Loucy (cell line): Measurements from ENCODE around the gene SMIM22.

Source experiments
- H2AFZ ChIP-seq: fragments of 200-600 bp; sonication (generic); 2 replicates; pipeline ENCODE4 v1.6.0; 2016; ENCODE audit warnings: antibody characterized with exemption, mild to moderate bottlenecking, low read length, moderate library complexity
- H3F3A ChIP-seq: fragments of 200-600 bp; 2 replicates; pipeline ENCODE4 v1.6.0; 2016; ENCODE audit warnings: antibody characterized with exemption, low read depth, mild to moderate bottlenecking
- H3K27me3 ChIP-seq: fragments of 200-600 bp; sonication (generic); 2 replicates; pipeline ENCODE4 v1.6.1; 2014; ENCODE audit warnings: low read length, mild to moderate bottlenecking; ENCODE audit not compliant: insufficient read depth, poor library complexity, severe bottlenecking
- H3K36me3 ChIP-seq: fragments of 200-600 bp; sonication (generic); 2 replicates; pipeline ENCODE4 v1.6.1; 2016; ENCODE audit warnings: low read length; ENCODE audit not compliant: insufficient read depth
- H3K4me1 ChIP-seq: fragments of 200-600 bp; sonication (generic); 2 replicates; pipeline ENCODE4 v1.5.1; 2014; ENCODE audit warnings: low read length, mild to moderate bottlenecking; ENCODE audit not compliant: insufficient read depth, poor library complexity, severe bottlenecking
- H3K4me2 ChIP-seq: fragments of 200-600 bp; sonication (generic); 2 replicates; pipeline ENCODE4 v1.6.0; 2014; ENCODE audit warnings: antibody characterized with exemption, low read length, low read depth, mild to moderate bottlenecking; ENCODE audit not compliant: poor library complexity, severe bottlenecking
- H3K4me3 ChIP-seq: fragments of 200-600 bp; sonication (generic); 2 replicates; pipeline ENCODE4 v1.5.1; 2014; ENCODE audit warnings: low read length, mild to moderate bottlenecking, mixed read lengths; ENCODE audit not compliant: poor library complexity, severe bottlenecking
- H3K79me2 ChIP-seq: fragments of 200-600 bp; sonication (generic); 2 replicates; pipeline ENCODE4 v1.6.1; 2014; ENCODE audit warnings: low read length; ENCODE audit not compliant: insufficient read depth
- H3K9ac ChIP-seq: fragments of 200-600 bp; sonication (generic); 2 replicates; pipeline ENCODE4 v1.6.0; 2014; ENCODE audit warnings: mild to moderate bottlenecking, low read depth, low read length, moderate library complexity; ENCODE audit not compliant: poor library complexity, severe bottlenecking
- H3K9me2 ChIP-seq: fragments of 200-600 bp; sonication (generic); replicated peaks from 2 replicates; pipeline ENCODE4 v1.6.1; 2016; ENCODE audit warnings: low read depth, low read length, mixed read lengths
- H3K9me3 ChIP-seq: fragments of 200-600 bp; sonication (generic); 2 replicates; pipeline ENCODE4 v1.6.1; 2014; ENCODE audit warnings: mild to moderate bottlenecking, antibody characterized with exemption, low read length, low read depth; ENCODE audit not compliant: insufficient read depth
- H4K20me1 ChIP-seq: fragments of 200-600 bp; sonication (generic); 2 replicates; pipeline ENCODE4 v1.6.0; 2014; ENCODE audit warnings: antibody characterized with exemption, low read length, mild to moderate bottlenecking; ENCODE audit not compliant: insufficient read depth, poor library complexity, severe bottlenecking
- EZH2phosphoT487 ChIP-seq: fragments of 200-600 bp; IDR thresholded peaks from 2 replicates; pipeline ENCODE4 v1.6.1; 2018; ENCODE audit warnings: antibody characterized with exemption, mild to moderate bottlenecking, moderate library complexity, borderline replicate concordance
- TF ChIP-seq, protein P1 (sequence below): fragments of 200-600 bp; sonication (generic); conservative IDR thresholded peaks from 2 replicates; pipeline ENCODE4 v1.5.1; 2014; ENCODE audit warnings: mild to moderate bottlenecking, antibody characterized with exemption, low read length

The SMIM22 gene

DNA sequence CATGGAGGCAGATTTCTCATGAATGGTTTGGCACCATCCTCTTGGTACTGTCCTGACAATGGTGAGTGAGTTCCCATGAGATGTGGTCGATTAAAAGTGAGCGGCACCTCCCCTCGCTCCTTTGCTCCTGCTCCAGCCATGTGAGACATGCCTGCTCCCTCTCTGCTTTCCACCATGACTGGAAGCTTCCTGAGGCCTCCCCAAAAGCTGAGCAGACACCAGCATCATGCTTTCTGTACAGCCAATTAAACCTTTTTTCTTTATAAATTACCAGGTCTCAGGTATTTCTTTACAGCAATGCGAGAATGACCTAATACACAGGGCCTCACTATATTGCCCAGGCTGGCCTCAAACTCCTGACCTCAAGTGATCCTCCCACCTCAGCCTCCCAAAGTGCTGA lies 40.3 kb upstream of the SMIM22 start:
- Histone ChIP-seq H3K9me3 (no peaks in the 10 kb centered on the region), H3K79me2 (no peaks in the 10 kb centered on the region), H3F3A (no peaks in the 10 kb centered on the region), H3K9ac (no peak overlapping the region), H2AFZ (no peak overlapping the region), H3K36me3 (peaks cover 5% of the 10 kb centered on the region; the same call in 1 of the 2 replicates), H3K4me3 (no peak overlapping the region), H3K9me2 (no peaks in the 10 kb centered on the region), H3K27me3 (no peaks in the 10 kb centered on the region), H4K20me1 (no peaks in the 10 kb centered on the region), H3K4me2 (no peak overlapping the region), H3K4me1 (no peaks in the 10 kb centered on the region)
- no peak for TF ChIP-seq EZH2phosphoT487
- TF ChIP-seq, protein P1, sequence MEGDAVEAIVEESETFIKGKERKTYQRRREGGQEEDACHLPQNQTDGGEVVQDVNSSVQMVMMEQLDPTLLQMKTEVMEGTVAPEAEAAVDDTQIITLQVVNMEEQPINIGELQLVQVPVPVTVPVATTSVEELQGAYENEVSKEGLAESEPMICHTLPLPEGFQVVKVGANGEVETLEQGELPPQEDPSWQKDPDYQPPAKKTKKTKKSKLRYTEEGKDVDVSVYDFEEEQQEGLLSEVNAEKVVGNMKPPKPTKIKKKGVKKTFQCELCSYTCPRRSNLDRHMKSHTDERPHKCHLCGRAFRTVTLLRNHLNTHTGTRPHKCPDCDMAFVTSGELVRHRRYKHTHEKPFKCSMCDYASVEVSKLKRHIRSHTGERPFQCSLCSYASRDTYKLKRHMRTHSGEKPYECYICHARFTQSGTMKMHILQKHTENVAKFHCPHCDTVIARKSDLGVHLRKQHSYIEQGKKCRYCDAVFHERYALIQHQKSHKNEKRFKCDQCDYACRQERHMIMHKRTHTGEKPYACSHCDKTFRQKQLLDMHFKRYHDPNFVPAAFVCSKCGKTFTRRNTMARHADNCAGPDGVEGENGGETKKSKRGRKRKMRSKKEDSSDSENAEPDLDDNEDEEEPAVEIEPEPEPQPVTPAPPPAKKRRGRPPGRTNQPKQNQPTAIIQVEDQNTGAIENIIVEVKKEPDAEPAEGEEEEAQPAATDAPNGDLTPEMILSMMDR = no peak

DNA sequence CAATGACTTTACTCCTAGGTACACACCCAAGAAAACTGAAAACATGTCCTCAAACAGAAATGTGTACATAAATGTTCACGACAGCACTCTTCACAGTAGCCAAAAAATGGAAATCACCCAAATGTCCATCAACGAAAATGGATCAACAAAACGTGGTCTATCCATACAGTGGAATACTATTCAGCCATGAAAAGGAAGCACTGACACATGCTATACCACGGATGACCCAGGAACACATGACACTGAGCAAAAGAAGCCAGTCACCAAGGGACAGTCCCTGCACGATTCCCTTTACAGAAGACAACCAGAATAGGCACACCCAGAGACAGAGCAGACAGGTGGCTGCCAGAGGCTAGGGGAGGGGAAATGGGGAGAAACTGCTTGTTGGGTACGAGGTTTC lies 39.5 kb upstream of the SMIM22 start:
- Histone ChIP-seq H3K4me3 (no peak overlapping the region), H3K4me2 (no peak overlapping the region), H3K4me1 (no peaks in the 10 kb centered on the region), H3K9me2 (no peaks in the 10 kb centered on the region), H3K79me2 (no peaks in the 10 kb centered on the region), H3K36me3 (peaks cover 5% of the 10 kb centered on the region; the same call in 1 of the 2 replicates), H3K9me3 (no peaks in the 10 kb centered on the region), H4K20me1 (no peaks in the 10 kb centered on the region), H2AFZ (no peak overlapping the region), H3K9ac (no peak overlapping the region), H3F3A (no peaks in the 10 kb centered on the region), H3K27me3 (no peaks in the 10 kb centered on the region)
- TF ChIP-seq, protein P1 = no peak
- no peak for TF ChIP-seq EZH2phosphoT487

DNA sequence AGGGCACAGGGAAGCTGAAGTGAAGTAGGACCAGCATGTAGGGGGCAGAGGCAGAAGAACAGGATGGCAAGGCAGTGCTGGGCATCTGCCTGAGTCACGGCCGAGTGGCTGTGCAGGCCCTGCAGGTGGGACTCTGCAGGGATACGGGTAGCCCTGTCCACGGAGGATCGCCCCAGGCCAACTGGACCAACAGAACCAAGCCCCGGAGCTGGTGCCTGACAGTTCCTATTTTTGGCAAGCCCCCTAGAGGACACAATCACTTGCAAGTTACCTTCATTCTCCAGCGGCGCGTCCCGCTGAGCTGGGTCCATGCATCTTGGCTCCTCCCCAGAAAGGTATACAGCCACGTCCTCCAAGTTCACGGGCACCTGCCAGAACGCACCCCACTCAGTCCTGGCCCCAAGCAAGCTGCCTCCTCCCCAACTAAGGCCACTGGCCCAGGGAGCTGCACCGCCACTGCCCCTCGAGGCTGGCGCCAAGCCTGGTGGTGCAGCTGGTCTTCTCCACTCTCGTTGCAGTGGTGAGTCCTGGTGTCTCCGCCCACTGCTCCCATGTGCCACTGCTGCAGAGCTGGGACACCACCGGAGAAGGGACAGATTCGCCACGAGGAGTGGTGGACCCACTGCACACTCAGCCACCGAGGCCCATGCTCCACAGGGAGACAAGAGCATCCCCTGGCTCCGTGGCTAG lies 34.8 kb upstream of the SMIM22 start:
- TF ChIP-seq EZH2phosphoT487 = no peak
- TF ChIP-seq, protein P1 = no peak
- H3F3A ChIP-seq = no peaks in the 10 kb centered on the region
- no peaks in the 10 kb centered on the region for H3K4me1 ChIP-seq
- no peak overlapping the region for H2AFZ ChIP-seq
- H4K20me1 ChIP-seq = no peaks in the 10 kb centered on the region
- no peaks in the 10 kb centered on the region for H3K9me3 ChIP-seq
- no peaks in the 10 kb centered on the region for H3K9me2 ChIP-seq
- 0 out of 2 replicates have a peak, but pooled peaks cover 3% of the 10 kb centered on the region for H3K79me2 ChIP-seq
- no peaks in the 10 kb centered on the region for H3K27me3 ChIP-seq
- H3K4me2 ChIP-seq = no peak overlapping the region
- H3K4me3 ChIP-seq = no peak overlapping the region
- no peak overlapping the region for H3K9ac ChIP-seq
- no peaks in the 10 kb centered on the region for H3K36me3 ChIP-seq
